Parathyroid adenoma (tissue), 2 donors: ENCODE measurements around the gene ZNF622.

Source experiments
- H2AFZ ChIP-seq: fragments of 300-600 bp; sonication (generic); one replicate; pipeline ENCODE4 v1.7.0; 2017; ENCODE audit warnings: antibody characterized with exemption, mild to moderate bottlenecking
- H3K27ac ChIP-seq: fragments of 300-600 bp; sonication (generic); one replicate; pipeline ENCODE4 v1.7.0; 2017
- H3K27me3 ChIP-seq: fragments of 300-600 bp; sonication (generic); one replicate; pipeline ENCODE4 v1.7.0; 2017; ENCODE audit warnings: low read length; ENCODE audit not compliant: control insufficient read depth, insufficient read depth
- H3K36me3 ChIP-seq: fragments of 300-600 bp; sonication (generic); one replicate; pipeline ENCODE4 v1.7.0; 2017; ENCODE audit warnings: low read length; ENCODE audit not compliant: control insufficient read depth, insufficient read depth
- H3K4me1 ChIP-seq: fragments of 300-600 bp; sonication (generic); one replicate; pipeline ENCODE4 v1.7.0; 2017; ENCODE audit warnings: control low read depth
- H3K4me2 ChIP-seq: fragments of 300-600 bp; sonication (generic); one replicate; pipeline ENCODE4 v1.7.0; 2017; ENCODE audit warnings: low read length
- H3K4me3 ChIP-seq: fragments of 300-600 bp; sonication (generic); one replicate; pipeline ENCODE4 v1.7.0; 2017; ENCODE audit warnings: low read depth, low read length
- H3K79me2 ChIP-seq: fragments of 300-600 bp; sonication (generic); one replicate; pipeline ENCODE4 v1.7.0; 2017; ENCODE audit warnings: control low read depth
- H3K9ac ChIP-seq: fragments of 300-600 bp; sonication (generic); one replicate; pipeline ENCODE4 v1.7.0; 2017; ENCODE audit warnings: mild to moderate bottlenecking
- H3K9me3 ChIP-seq: fragments of 300-600 bp; sonication (generic); one replicate; pipeline ENCODE4 v1.7.0; 2017; ENCODE audit warnings: low read length; ENCODE audit not compliant: control insufficient read depth
- TF ChIP-seq, protein P1 (sequence below): fragments of 300-600 bp; sonication (generic); IDR thresholded peaks from one replicate; pipeline ENCODE4 v1.7.0; 2017; ENCODE audit warnings: antibody characterized with exemption, mild to moderate bottlenecking
- donor health status: primary hyperparathyroidism.

ZNF622 gene

DNA sequence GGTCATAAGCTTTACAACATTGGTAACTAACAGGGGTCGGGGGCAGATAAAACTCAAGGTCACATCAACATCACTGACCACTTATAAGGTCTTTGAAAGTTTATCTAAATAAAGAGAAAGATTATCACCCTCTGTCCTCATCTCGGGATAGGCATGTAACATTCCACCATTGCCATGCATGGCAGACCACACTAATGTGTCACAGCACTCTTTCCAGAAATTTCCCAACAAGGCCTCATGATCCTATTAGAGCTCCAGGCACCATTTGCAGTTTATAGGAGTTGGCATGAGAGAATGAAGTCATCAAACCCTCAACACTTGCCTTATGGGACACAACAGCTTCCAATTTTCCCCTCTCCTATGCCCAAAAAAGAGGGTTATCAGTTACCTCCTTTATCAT is 31.9 kb upstream of the ZNF622 start:
- no peak overlapping the region for H3K9ac ChIP-seq
- TF ChIP-seq, protein P1, sequence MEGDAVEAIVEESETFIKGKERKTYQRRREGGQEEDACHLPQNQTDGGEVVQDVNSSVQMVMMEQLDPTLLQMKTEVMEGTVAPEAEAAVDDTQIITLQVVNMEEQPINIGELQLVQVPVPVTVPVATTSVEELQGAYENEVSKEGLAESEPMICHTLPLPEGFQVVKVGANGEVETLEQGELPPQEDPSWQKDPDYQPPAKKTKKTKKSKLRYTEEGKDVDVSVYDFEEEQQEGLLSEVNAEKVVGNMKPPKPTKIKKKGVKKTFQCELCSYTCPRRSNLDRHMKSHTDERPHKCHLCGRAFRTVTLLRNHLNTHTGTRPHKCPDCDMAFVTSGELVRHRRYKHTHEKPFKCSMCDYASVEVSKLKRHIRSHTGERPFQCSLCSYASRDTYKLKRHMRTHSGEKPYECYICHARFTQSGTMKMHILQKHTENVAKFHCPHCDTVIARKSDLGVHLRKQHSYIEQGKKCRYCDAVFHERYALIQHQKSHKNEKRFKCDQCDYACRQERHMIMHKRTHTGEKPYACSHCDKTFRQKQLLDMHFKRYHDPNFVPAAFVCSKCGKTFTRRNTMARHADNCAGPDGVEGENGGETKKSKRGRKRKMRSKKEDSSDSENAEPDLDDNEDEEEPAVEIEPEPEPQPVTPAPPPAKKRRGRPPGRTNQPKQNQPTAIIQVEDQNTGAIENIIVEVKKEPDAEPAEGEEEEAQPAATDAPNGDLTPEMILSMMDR, result no peak
- no peaks in the 10 kb centered on the region for H3K27me3 ChIP-seq
- no peaks in the 10 kb centered on the region for H3K36me3 ChIP-seq
- H2AFZ ChIP-seq, result no peak overlapping the region
- no peak overlapping the region for H3K4me3 ChIP-seq
- peaks cover 27% of the 10 kb centered on the region for H3K79me2 ChIP-seq
- no peak overlapping the region for H3K27ac ChIP-seq
- H3K4me2 ChIP-seq, result no peak overlapping the region
- peaks cover 7% of the 10 kb centered on the region for H3K4me1 ChIP-seq
- no peaks in the 10 kb centered on the region for H3K9me3 ChIP-seq

DNA sequence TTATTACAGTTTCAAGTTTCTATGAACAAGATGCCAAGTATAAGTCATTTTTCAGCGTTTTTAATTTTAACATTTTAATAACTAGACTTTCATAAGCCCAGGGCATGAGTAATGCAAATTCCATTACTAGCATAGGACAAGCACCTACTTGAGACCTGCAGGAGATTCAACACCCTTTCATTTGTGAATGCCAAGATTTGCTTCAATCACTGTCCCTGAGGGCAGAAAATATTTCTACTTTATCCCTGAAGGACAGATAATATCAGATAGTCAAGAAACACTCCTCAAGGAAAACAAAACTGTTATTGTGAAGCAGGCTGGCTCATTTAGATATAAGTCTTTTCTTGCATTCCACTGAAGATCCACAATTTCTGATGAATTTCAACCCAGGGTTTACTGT is 27.7 kb upstream of the ZNF622 start:
- Histone ChIP-seq H3K36me3 (no peaks in the 10 kb centered on the region), H3K79me2 (peaks cover 14% of the 10 kb centered on the region), H3K9ac (no peak overlapping the region), H3K4me1 (peaks cover 8% of the 10 kb centered on the region), H3K4me2 (no peak overlapping the region), H2AFZ (no peak overlapping the region), H3K27me3 (no peaks in the 10 kb centered on the region), H3K9me3 (no peaks in the 10 kb centered on the region), H3K27ac (peak overlapping the region; percentile 34), H3K4me3 (no peak overlapping the region)
- TF ChIP-seq, protein P1, result no peak

DNA sequence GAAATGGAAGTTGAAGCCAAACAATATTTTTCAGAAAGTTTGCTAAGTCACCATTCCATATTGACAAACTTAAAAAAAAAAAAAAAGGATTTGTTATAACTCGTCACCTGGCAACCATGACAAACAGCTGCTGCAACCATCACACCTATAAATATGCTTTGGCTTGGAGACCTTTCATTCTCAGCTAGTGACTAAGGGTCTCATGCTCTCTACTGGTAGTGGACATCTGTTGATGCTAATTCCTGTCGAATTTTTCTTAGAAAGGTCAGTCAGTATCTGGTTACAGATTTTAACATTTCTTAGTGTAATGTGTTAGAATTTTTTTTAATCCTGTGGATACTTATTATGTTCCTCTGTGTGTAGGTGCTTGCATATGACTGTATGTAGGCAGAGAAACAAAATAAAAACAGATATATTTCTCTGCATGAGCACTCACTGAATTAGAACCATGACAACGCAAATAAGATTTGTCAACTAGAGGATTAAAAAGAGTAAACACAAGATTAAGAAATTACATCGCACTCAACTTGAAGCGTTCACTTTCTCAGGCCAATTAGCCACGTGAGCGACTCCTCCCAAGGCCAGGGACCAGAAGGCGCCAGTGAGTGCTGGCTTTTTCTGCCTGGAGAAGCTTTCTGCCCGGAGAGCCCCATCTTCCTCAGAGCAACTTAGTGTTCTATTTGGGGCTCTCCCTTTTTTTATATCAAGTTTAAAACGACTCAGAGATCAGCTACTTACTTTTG is 27.0 kb upstream of the ZNF622 start:
- Histone ChIP-seq H3K9ac (no peak overlapping the region), H3K27ac (peak overlapping the region; percentile 34), H3K4me2 (no peak overlapping the region), H3K4me3 (no peak overlapping the region), H3K79me2 (peaks cover 15% of the 10 kb centered on the region), H3K9me3 (no peaks in the 10 kb centered on the region), H3K4me1 (peaks cover 8% of the 10 kb centered on the region), H3K27me3 (no peaks in the 10 kb centered on the region), H2AFZ (no peak overlapping the region), H3K36me3 (no peaks in the 10 kb centered on the region)
- TF ChIP-seq, protein P1, result no peak

DNA sequence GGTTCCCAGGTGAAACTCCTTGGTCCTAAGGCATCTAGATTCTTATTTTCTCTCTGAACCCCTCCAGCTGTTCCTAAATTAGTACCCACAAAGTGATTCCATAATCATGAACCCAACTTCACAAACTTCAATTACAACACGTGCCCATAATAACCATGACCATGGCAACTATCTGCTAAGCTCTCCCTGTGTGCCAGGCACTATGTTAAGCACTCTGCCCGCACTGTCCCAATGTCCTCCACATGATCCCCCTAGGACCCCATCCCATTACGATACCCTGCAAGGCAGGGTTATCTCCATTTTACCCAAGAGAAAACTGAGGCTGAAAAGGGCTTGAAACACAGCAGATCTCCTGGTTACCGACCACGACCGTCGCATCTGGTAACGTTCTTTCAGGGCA is 25.3 kb upstream of the ZNF622 start:
- H3K4me2 ChIP-seq, result no peak overlapping the region
- no peaks in the 10 kb centered on the region for H3K27me3 ChIP-seq
- no peaks in the 10 kb centered on the region for H3K9me3 ChIP-seq
- no peak overlapping the region for H3K4me3 ChIP-seq
- TF ChIP-seq, protein P1, result no peak
- H3K4me1 ChIP-seq, result peaks cover 8% of the 10 kb centered on the region
- H3K9ac ChIP-seq, result no peak overlapping the region
- no peaks in the 10 kb centered on the region for H3K36me3 ChIP-seq
- H2AFZ ChIP-seq, result no peak overlapping the region
- H3K79me2 ChIP-seq, result peaks cover 13% of the 10 kb centered on the region
- H3K27ac ChIP-seq, result no peak overlapping the region

DNA sequence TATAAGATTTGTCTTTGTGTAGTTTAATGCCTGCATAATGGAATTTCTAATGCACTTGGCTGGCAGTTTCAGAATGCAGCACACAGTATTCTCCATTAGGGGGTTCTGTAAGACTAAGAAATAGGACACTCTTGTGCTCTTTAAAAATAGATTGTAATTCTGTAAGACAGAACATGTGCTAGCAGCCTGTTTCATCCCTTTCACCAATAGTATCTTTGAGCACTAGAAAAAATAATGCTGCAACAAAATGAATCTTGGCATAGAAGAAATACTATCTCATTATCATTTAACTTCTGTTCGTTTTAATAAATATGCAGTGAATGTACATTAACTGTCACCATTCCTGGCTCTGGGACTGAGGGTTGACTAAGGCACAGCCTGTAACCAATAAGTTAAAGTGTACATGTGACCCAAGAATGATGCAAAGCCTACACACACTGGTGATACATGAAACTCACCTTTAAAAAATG is 23.8 kb upstream of the ZNF622 start:
- Histone ChIP-seq H3K27ac (no peak overlapping the region), H3K4me3 (no peak overlapping the region), H3K4me1 (peaks cover 8% of the 10 kb centered on the region), H3K79me2 (peaks cover 11% of the 10 kb centered on the region), H3K9ac (no peak overlapping the region), H3K4me2 (no peak overlapping the region), H3K36me3 (no peaks in the 10 kb centered on the region), H2AFZ (no peak overlapping the region), H3K27me3 (no peaks in the 10 kb centered on the region), H3K9me3 (no peaks in the 10 kb centered on the region)
- TF ChIP-seq, protein P1, result peak; percentile 76
